IMR-90 (cell line): ENCODE measurements around the gene VAV3. TPM values are rescaled to one million over a fixed set of nuclear protein-coding genes. Genes with fewer than 3 reads are reported as not detected.

Experiments used
- ATAC-seq: fragments of 200-7000 bp; cut with Tn5 transposase; 2 replicates; pipeline ENCODE4 v1.9.1; 2020; ENCODE audit warnings: low read depth, mild to moderate bottlenecking, moderate library complexity
- BruUV-seq: library from RNA; stranded (reverse); fragments of 400-500 nt; replicated peaks from 2 replicates; lab custom pipeline; 2021; lab: Mats Ljungman, UMichigan
- CTCF ChIA-PET: fragments of 300-600 bp; formaldehyde crosslinking; extraction: SDS; loops from one replicate; lab custom pipeline; 2021; ENCODE audit warnings: antibody characterized with exemption; lab: Yijun Ruan, JAX
- POLR2A ChIA-PET: fragments of 300-600 bp; sonication (Branson Sonifier 250); formaldehyde crosslinking; loops from one replicate; lab custom pipeline; 2022; ENCODE audit warnings: antibody characterized with exemption; ENCODE audit not compliant: unreplicated experiment; lab: Charles Lee
- DNase-seq: peaks from one replicate; pipeline ENCODE4 v3.0.0; 2013
- H2AFZ ChIP-seq: replicated peaks from 2 replicates; pipeline ENCODE3; 2013; ENCODE audit warnings: low read length, mild to moderate bottlenecking; ENCODE audit not compliant: poor library complexity
- H2AK5ac ChIP-seq: 2 replicates; pipeline ENCODE4 v1.6.1; 2013; ENCODE audit warnings: low read depth, low read length, inconsistent platforms
- H2AK9ac ChIP-seq: replicated peaks from 2 replicates; pipeline ENCODE3; 2013; ENCODE audit warnings: mild to moderate bottlenecking, low read depth, low read length, moderate library complexity; ENCODE audit not compliant: poor library complexity
- H2BK120ac ChIP-seq: 2 replicates; pipeline ENCODE4 v1.6.1; 2013; ENCODE audit warnings: low read depth, low read length, inconsistent platforms
- H2BK15ac ChIP-seq: 3 replicates; pipeline ENCODE4 v1.6.1; 2013; ENCODE audit warnings: low read depth, low read length, inconsistent platforms
- H2BK20ac ChIP-seq: 2 replicates; pipeline ENCODE4 v1.6.1; 2013; ENCODE audit warnings: low read depth, mild to moderate bottlenecking, inconsistent platforms, low read length, moderate library complexity
- H2BK5ac ChIP-seq: 2 replicates; pipeline ENCODE4 v1.6.1; 2013; ENCODE audit warnings: mild to moderate bottlenecking, low read depth, low read length, inconsistent platforms; ENCODE audit not compliant: poor library complexity, severe bottlenecking
- H3K14ac ChIP-seq: replicated peaks from 2 replicates; pipeline ENCODE4 v1.6.1; 2013; ENCODE audit warnings: low read depth, low read length, inconsistent platforms
- H3K18ac ChIP-seq: 2 replicates; pipeline ENCODE4 v1.6.1; 2013; ENCODE audit warnings: low read depth, low read length, control low read depth
- H3K23ac ChIP-seq: 2 replicates; pipeline ENCODE4 v1.6.1; 2013; ENCODE audit warnings: low read depth, low read length, inconsistent platforms
- H3K27ac ChIP-seq: 2 replicates; pipeline ENCODE4 v1.5.1; 2013; ENCODE audit warnings: mild to moderate bottlenecking, control low read depth, low read length; ENCODE audit not compliant: insufficient read depth
- H3K27me3 ChIP-seq: 2 replicates; pipeline ENCODE4 v1.6.1; 2013; ENCODE audit warnings: low read length; ENCODE audit not compliant: control insufficient read depth, insufficient read depth
- H3K36me3 ChIP-seq: 2 replicates; pipeline ENCODE4 v1.6.1; 2013; ENCODE audit warnings: low read length, mixed read lengths; ENCODE audit not compliant: control insufficient read depth, insufficient read depth
- H3K4ac ChIP-seq: 2 replicates; pipeline ENCODE4 v1.6.1; 2013; ENCODE audit warnings: low read depth, low read length, inconsistent platforms
- H3K4me1 ChIP-seq: 2 replicates; pipeline ENCODE4 v1.6.1; 2013; ENCODE audit warnings: low read length, mixed read lengths; ENCODE audit not compliant: control insufficient read depth, insufficient read depth
- H3K4me2 ChIP-seq: 2 replicates; pipeline ENCODE4 v1.6.1; 2013; ENCODE audit warnings: low read depth, mild to moderate bottlenecking, control low read depth, low read length, moderate library complexity
- H3K4me3 ChIP-seq: 2 replicates; pipeline ENCODE4 v1.5.1; 2013; ENCODE audit warnings: low read depth, mild to moderate bottlenecking, control low read depth, low read length, moderate library complexity; ENCODE audit not compliant: insufficient read depth
- H3K56ac ChIP-seq: 2 replicates; pipeline ENCODE4 v1.6.1; 2013; ENCODE audit warnings: low read length, inconsistent platforms; ENCODE audit not compliant: insufficient read depth; ENCODE audit errors: extremely low read depth
- H3K79me1 ChIP-seq, 2 experiments: 2 replicates each; pipeline ENCODE4 v1.6.1; 2013; ENCODE audit warnings: low read length in 2 of 2, inconsistent platforms in 1 of 2, low read depth in 1 of 2
- H3K9ac ChIP-seq: 2 replicates; pipeline ENCODE4 v1.6.1; 2013; ENCODE audit warnings: low read depth, low read length, control low read depth
- H3K9me1 ChIP-seq: 2 replicates; pipeline ENCODE4 v1.6.1; 2013; ENCODE audit warnings: low read length, inconsistent platforms; ENCODE audit not compliant: insufficient read depth
- H3K9me3 ChIP-seq: 2 replicates; pipeline ENCODE4 v1.6.1; 2013; ENCODE audit warnings: low read length; ENCODE audit not compliant: control insufficient read depth, insufficient read depth
- H4K20me1 ChIP-seq: 2 replicates; pipeline ENCODE4 v1.6.1; 2013; ENCODE audit warnings: low read length, inconsistent platforms; ENCODE audit not compliant: insufficient read depth
- H4K5ac ChIP-seq: 2 replicates; pipeline ENCODE4 v1.6.1; 2013; ENCODE audit warnings: mild to moderate bottlenecking, low read depth, low read length, control low read depth
- H4K8ac ChIP-seq, 2 experiments: 2 replicates each; pipeline ENCODE4 v1.6.1; 2013; ENCODE audit warnings: low read depth in 2 of 2, low read length in 2 of 2, control low read depth in 1 of 2, inconsistent platforms in 1 of 2
- H4K91ac ChIP-seq: 2 replicates; pipeline ENCODE4 v1.6.1; 2013; ENCODE audit warnings: low read depth, low read length, inconsistent platforms; ENCODE audit not compliant: insufficient read depth
- CEBPB ChIP-seq: IDR thresholded peaks from 2 replicates; pipeline ENCODE4 v1.6.1; 2012; ENCODE audit warnings: low read depth, low read length, improper control_type of control experiment
- CHD1 ChIP-seq: IDR thresholded peaks from 2 replicates; pipeline ENCODE4 v1.6.1; 2012; ENCODE audit warnings: low read depth, low read length, improper control_type of control experiment
- CTCF ChIP-seq: conservative IDR thresholded peaks from 2 replicates; pipeline ENCODE4 v1.5.1; 2012; ENCODE audit warnings: mild to moderate bottlenecking, low read depth, low read length, improper control_type of control experiment
- ELK1 ChIP-seq: fragments of 150-350 bp; IDR thresholded peaks from 2 replicates; pipeline ENCODE4 v1.6.1; 2016; ENCODE audit warnings: low read depth, mild to moderate bottlenecking, low read length, moderate library complexity, borderline replicate concordance
- FOS ChIP-seq: fragments of 150-350 bp; IDR thresholded peaks from 2 replicates; pipeline ENCODE4 v1.6.1; 2016; ENCODE audit warnings: low read depth, low read length
- MAFK ChIP-seq: IDR thresholded peaks from 2 replicates; pipeline ENCODE4 v1.6.1; 2012; ENCODE audit warnings: low read depth, low read length, improper control_type of control experiment
- MAZ ChIP-seq: IDR thresholded peaks from 2 replicates; pipeline ENCODE4 v1.6.1; 2012; ENCODE audit warnings: low read depth, mild to moderate bottlenecking, low read length, improper control_type of control experiment, moderate library complexity, borderline replicate concordance
- POLR2A ChIP-seq: IDR thresholded peaks from 2 replicates; pipeline ENCODE4 v1.6.1; 2012; ENCODE audit warnings: mild to moderate bottlenecking, low read depth, low read length
- RCOR1 ChIP-seq: IDR thresholded peaks from 2 replicates; pipeline ENCODE4 v1.6.1; 2012; ENCODE audit warnings: mild to moderate bottlenecking, low read length, improper control_type of control experiment; ENCODE audit not compliant: insufficient replicate concordance
- RFX5 ChIP-seq: IDR thresholded peaks from 2 replicates; pipeline ENCODE4 v1.8.0; 2012; ENCODE audit warnings: low read depth, mild to moderate bottlenecking, low read length, moderate library complexity
- USF2 ChIP-seq: fragments of 150-350 bp; IDR thresholded peaks from 2 replicates; pipeline ENCODE4 v1.6.1; 2017; ENCODE audit warnings: mild to moderate bottlenecking, antibody characterized with exemption, low read length, low read depth
- WGBS, 2 experiments: methylation state at CpG; one replicate each; pipeline versions ENCODE4 v1.1.5 to v1.1.7; 2013; ENCODE audit warnings: missing lambda C conversion rate in 2 of 2; ENCODE audit not compliant: insufficient read length in 1 of 2; ENCODE audit errors: extremely low coverage in 2 of 2; 5-methylcytosine and 5-hydroxymethylcytosine counted together
- dilution Hi-C: fragments of 300-500 bp; cut with HindIII; formaldehyde crosslinking; loops from one replicate; pipeline ENCODE4 v1.14.3; 2018; ENCODE audit warnings: low sequenced_read_pairs; ENCODE audit not compliant: unreplicated experiment
- in situ Hi-C: fragments of 300-500 bp; cut with MboI; formaldehyde crosslinking; loops from 3 replicates; pipeline ENCODE4 v1.14.3; 2019; ENCODE audit warnings: low sequenced_read_pairs, inconsistent platforms, mixed read lengths
- intact Hi-C: fragments of 100-400 bp; cut with micrococcal nuclease; formaldehyde crosslinking; loops from 2 replicates; pipeline ENCODE4 v1.10.0; 2022
- polyA plus RNA-seq, 3 experiments: library from polyadenylated mRNA; depleted of rRNA; stranded (reverse); fragments of >200 nt; gene quantifications; 2 replicates each; pipeline ENCODE4 v1.2.3, GENCODE V29; 2012; ENCODE audit warnings: low replicate concordance in 1 of 3
- total RNA-seq: library from RNA; depleted of rRNA; stranded (reverse); fragments of >200 nt; gene quantifications from 2 replicates; pipeline ENCODE4 v1.2.3, GENCODE V29; 2012

The VAV3 gene
- total and polyA plus RNA-seq, 2 of the 4 experiments (the other 2 are of a cell fraction) = 0.12 to 0.18 TPM

GRCh38 chr1:107536266-107536665 is 428.7 kb downstream of the VAV3 start:
- no peaks in the 10 kb centered on the region for H3K9me1 ChIP-seq
- no peak overlapping the region for H3K27ac ChIP-seq
- H4K20me1 ChIP-seq = no peaks in the 10 kb centered on the region
- no peak overlapping the region for H3K14ac ChIP-seq
- H3K4me2 ChIP-seq = no peak overlapping the region
- no TSS peak for BruUV-seq
- no peak overlapping the region for H3K9ac ChIP-seq
- H2BK20ac ChIP-seq = no peak overlapping the region
- no peak overlapping the region for H2BK5ac ChIP-seq
- in situ Hi-C loops (no loop called here), dilution Hi-C loops (no loop called here), intact Hi-C loops (no loop called here)
- no peak overlapping the region for H3K56ac ChIP-seq
- no peaks in the 10 kb centered on the region for H3K9me3 ChIP-seq
- CTCF ChIA-PET = no interaction called here
- POLR2A ChIA-PET = no interaction called here
- TF ChIP-seq USF2 (no peak), POLR2A (no peak), CEBPB (no peak), MAFK (no peak), ELK1 (no peak), MAZ (no peak), RFX5 (no peak), CHD1 (no peak), CTCF (no peak), FOS (no peak), RCOR1 (no peak)
- H3K18ac ChIP-seq = no peak overlapping the region
- H2AK9ac ChIP-seq = no peak overlapping the region
- no peak overlapping the region for H2AK5ac ChIP-seq
- no peak overlapping the region for H3K23ac ChIP-seq
- DNase-seq (no peak), ATAC-seq (no peak)
- no peaks in the 10 kb centered on the region for H3K4me1 ChIP-seq
- no peaks in the 10 kb centered on the region for H3K27me3 ChIP-seq
- H2BK120ac ChIP-seq = no peak overlapping the region
- no peak overlapping the region for H2BK15ac ChIP-seq
- no peaks in the 10 kb centered on the region for H3K36me3 ChIP-seq
- no peak overlapping the region for H3K4ac ChIP-seq
- no peak overlapping the region for H4K8ac ChIP-seq
- H4K91ac ChIP-seq = no peak overlapping the region
- no peaks in the 10 kb centered on the region for H3K79me1 ChIP-seq
- no peak overlapping the region for H3K4me3 ChIP-seq
- no peak overlapping the region for H2AFZ ChIP-seq
- no peak overlapping the region for H4K5ac ChIP-seq
- WGBS, 2 experiments = 7% methylated on average over 2 of the region's 3 CpGs; no CpG with 5 or more reads in 1 of the 2 experiments
